Measurements from ENCODE around the gene RPUSD1.

DNA sequence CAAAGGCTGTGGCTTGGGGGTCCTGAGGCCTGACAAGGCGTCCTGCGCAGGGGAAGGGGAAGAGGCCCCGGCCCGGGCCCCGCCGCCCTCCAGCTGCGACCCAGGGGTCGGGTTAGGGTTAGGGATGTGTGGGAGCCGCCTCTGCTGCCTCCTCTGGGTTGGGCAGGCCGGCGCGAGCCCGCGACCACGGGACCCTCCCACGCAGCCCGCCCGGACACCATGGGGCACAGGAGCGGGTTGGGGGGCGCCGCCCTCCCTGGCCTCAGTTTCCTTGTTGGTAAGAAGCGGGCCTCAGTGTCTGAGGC lies 47.8 kb downstream of the RPUSD1 start:
- TF ChIP-seq CTCF (IDR thresholded peaks at IDR 0.05) (no peak), POLR2A (IDR thresholded peaks at IDR 0.05) (no peak), EP300 (IDR thresholded peaks at IDR 0.05) (no peak), POLR2AphosphoS5 (IDR thresholded peaks at IDR 0.05) (no peak)

Measured in sigmoid colon (tissue), 4 donors.